Measurements from ENCODE around the gene PCDHGC4. TPM values are rescaled to one million over a fixed set of nuclear protein-coding genes. Genes with fewer than 3 reads are reported as not detected.

Gene PCDHGC4
- total RNA-seq, 1 experiment from 2014 or later, result 0.57 TPM

DNA sequence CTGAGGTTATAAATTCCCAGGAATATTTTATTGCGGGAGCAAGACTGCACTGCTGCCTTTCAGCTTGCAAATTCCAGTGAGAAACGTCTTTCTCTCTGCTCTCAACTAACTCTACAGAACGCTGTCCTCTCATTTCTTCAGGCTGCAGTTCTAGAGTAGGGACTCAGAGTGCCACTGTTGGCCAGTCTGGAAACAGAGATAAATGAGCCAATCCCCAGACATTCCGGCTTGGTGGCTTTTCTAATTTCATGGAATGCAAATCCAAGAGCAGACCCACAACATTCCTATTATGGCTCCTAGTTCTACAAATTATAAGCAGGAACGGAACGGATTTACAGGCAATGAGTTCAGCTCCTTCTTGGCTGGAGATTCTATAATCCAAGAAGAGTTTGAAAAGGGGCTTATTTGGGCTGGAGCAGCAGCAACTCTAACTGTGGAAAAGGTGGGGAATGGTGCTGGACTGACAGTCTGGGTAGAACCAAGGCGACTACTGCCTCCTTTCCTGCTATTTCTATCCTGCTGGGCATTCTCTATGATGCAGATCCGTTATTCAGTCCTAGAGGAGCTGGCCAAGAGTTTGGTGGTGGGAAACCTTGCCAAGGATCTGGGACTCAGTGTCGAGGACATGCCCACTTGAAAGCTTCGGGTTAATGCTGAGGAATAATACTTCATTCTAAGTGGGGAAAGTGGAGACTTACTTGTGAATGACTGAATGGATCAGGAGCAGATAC lies 45.3 kb upstream of the PCDHGC4 start:
- Histone ChIP-seq H3K27me3 (ENCODE audit: control insufficient read depth, insufficient read depth, low read length) (no peaks in the 10 kb centered on the region), H3K9me3 (ENCODE audit: control insufficient read depth, insufficient read depth, low read depth, low read length) (no peaks in the 10 kb centered on the region; the same call in 1 of the 2 replicates), H3K36me3 (ENCODE audit: control insufficient read depth, insufficient read depth, low read length) (no peaks in the 10 kb centered on the region), H3K27ac (ENCODE audit: low read length) (no peak overlapping the region), H3K4me1 (ENCODE audit: control insufficient read depth, insufficient read depth, low read length) (no peaks in the 10 kb centered on the region), H3K4me3 (ENCODE audit: low read depth in 2 of 2, low read length in 2 of 2) (no peak overlapping the region)
- TF ChIP-seq TCF7L2 (IDR thresholded peaks at IDR 0.05; ENCODE audit: low read depth, low read length) (no peak), SIN3A (IDR thresholded peaks at IDR 0.05; ENCODE audit: borderline replicate concordance, insufficient read depth, low read depth, low read length) (no peak), POLR2AphosphoS5 (IDR thresholded peaks at IDR 0.05; ENCODE audit: low read depth, low read length) (no peak)
- TF ChIP-seq, protein P1, sequence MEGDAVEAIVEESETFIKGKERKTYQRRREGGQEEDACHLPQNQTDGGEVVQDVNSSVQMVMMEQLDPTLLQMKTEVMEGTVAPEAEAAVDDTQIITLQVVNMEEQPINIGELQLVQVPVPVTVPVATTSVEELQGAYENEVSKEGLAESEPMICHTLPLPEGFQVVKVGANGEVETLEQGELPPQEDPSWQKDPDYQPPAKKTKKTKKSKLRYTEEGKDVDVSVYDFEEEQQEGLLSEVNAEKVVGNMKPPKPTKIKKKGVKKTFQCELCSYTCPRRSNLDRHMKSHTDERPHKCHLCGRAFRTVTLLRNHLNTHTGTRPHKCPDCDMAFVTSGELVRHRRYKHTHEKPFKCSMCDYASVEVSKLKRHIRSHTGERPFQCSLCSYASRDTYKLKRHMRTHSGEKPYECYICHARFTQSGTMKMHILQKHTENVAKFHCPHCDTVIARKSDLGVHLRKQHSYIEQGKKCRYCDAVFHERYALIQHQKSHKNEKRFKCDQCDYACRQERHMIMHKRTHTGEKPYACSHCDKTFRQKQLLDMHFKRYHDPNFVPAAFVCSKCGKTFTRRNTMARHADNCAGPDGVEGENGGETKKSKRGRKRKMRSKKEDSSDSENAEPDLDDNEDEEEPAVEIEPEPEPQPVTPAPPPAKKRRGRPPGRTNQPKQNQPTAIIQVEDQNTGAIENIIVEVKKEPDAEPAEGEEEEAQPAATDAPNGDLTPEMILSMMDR (IDR thresholded peaks at IDR 0.05), result no peak
- TF ChIP-seq, protein P2, sequence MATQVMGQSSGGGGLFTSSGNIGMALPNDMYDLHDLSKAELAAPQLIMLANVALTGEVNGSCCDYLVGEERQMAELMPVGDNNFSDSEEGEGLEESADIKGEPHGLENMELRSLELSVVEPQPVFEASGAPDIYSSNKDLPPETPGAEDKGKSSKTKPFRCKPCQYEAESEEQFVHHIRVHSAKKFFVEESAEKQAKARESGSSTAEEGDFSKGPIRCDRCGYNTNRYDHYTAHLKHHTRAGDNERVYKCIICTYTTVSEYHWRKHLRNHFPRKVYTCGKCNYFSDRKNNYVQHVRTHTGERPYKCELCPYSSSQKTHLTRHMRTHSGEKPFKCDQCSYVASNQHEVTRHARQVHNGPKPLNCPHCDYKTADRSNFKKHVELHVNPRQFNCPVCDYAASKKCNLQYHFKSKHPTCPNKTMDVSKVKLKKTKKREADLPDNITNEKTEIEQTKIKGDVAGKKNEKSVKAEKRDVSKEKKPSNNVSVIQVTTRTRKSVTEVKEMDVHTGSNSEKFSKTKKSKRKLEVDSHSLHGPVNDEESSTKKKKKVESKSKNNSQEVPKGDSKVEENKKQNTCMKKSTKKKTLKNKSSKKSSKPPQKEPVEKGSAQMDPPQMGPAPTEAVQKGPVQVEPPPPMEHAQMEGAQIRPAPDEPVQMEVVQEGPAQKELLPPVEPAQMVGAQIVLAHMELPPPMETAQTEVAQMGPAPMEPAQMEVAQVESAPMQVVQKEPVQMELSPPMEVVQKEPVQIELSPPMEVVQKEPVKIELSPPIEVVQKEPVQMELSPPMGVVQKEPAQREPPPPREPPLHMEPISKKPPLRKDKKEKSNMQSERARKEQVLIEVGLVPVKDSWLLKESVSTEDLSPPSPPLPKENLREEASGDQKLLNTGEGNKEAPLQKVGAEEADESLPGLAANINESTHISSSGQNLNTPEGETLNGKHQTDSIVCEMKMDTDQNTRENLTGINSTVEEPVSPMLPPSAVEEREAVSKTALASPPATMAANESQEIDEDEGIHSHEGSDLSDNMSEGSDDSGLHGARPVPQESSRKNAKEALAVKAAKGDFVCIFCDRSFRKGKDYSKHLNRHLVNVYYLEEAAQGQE (IDR thresholded peaks at IDR 0.05; ENCODE audit: insufficient read depth in 1 of 2, low read depth in 2 of 2, low read length in 1 of 2), result no peak
- ChIA-PET POLR2A (no interaction called here), CTCF (interaction anchor here (0.6 kb wide), 1 partner anchor 26 kb away, joined by 3 read pairs; no protein-coding TSS in a partner anchor)
- intact Hi-C loops (cut with micrococcal nuclease; ENCODE audit: unreplicated experiment) (no loop called here), in situ Hi-C loops (cut with HindIII; ENCODE audit: low pct_unique_long_range_greater_than_20kb, low sequenced_read_pairs) (no loop called here)
- ATAC-seq (no peak), DNase-seq (ENCODE audit: low read depth, low spot score) (no peak)
- BruUV-seq (replicated peaks), result no TSS peak

DNA sequence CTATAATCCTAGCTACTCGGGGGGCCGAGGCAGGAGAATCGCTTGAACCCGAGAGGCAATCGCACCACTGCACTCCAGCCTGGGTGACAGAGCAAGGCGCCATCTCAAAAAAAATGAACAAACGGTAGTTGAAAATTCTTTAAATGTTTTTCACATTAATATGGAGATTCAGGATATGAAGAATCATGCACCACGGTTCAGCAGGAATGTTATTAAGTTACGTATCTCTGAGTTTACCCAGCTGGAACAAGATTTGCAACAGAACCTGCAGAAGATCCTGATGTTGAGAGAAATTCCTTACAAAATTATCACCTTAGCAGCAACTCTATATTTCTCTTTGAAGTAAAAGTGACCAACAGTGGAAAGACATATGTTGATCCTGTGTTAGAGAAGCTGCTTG lies 44.5 kb upstream of the PCDHGC4 start:
- Histone ChIP-seq H3K27me3 (ENCODE audit: control insufficient read depth, insufficient read depth, low read length) (no peaks in the 10 kb centered on the region), H3K9me3 (ENCODE audit: control insufficient read depth, insufficient read depth, low read depth, low read length) (no peaks in the 10 kb centered on the region; the same call in 1 of the 2 replicates), H3K27ac (ENCODE audit: low read length) (no peak overlapping the region), H3K36me3 (ENCODE audit: control insufficient read depth, insufficient read depth, low read length) (no peaks in the 10 kb centered on the region), H3K4me1 (ENCODE audit: control insufficient read depth, insufficient read depth, low read length) (no peaks in the 10 kb centered on the region), H3K4me3 (ENCODE audit: low read depth in 2 of 2, low read length in 2 of 2) (no peak overlapping the region)
- CTCF ChIA-PET, result no interaction called here
- ATAC-seq (no peak), DNase-seq (ENCODE audit: low read depth, low spot score) (no peak)
- intact Hi-C loops (cut with micrococcal nuclease; ENCODE audit: unreplicated experiment) (no loop called here), in situ Hi-C loops (cut with HindIII; ENCODE audit: low pct_unique_long_range_greater_than_20kb, low sequenced_read_pairs) (no loop called here)
- TF ChIP-seq, protein P2 (IDR thresholded peaks at IDR 0.05; ENCODE audit: insufficient read depth in 1 of 2, low read depth in 2 of 2, low read length in 1 of 2), result no peak
- TF ChIP-seq POLR2AphosphoS5 (IDR thresholded peaks at IDR 0.05; ENCODE audit: low read depth, low read length) (no peak), SIN3A (IDR thresholded peaks at IDR 0.05; ENCODE audit: borderline replicate concordance, insufficient read depth, low read depth, low read length) (no peak), TCF7L2 (IDR thresholded peaks at IDR 0.05; ENCODE audit: low read depth, low read length) (no peak)
- TF ChIP-seq, protein P1 (IDR thresholded peaks at IDR 0.05), result no peak
- no TSS peak for BruUV-seq (replicated peaks)
- POLR2A ChIA-PET, result no interaction called here
